Right lung (tissue), 5 donors: ENCODE measurements around the gene SOX13. TPM values are rescaled to one million over a fixed set of nuclear protein-coding genes. Genes with fewer than 3 reads are reported as not detected.
A peak's percentile ranks its signal among the peaks of the same experiment; 100 is the strongest.
"Not testable (repeated sequence)": the region's sequence is repeated elsewhere in the genome, so short reads cannot be mapped to it uniquely, and the experiment has no call there.

Source experiments
- DNase-seq, 2 donors: peaks; one replicate each; pipeline ENCODE4 v3.0.0-alpha.2; 2013
- polyA plus RNA-seq, 5 donors: library from polyadenylated mRNA; unstranded; fragments of 120-200 nt; gene quantifications; one replicate each; pipeline versions ENCODE4 v1.2.1 to v1.2.3, GENCODE V29; 2013; ENCODE audit warnings: inconsistent platforms in 1 of 5, low replicate concordance in 1 of 5; ENCODE audit not compliant: insufficient read length in 5 of 5, insufficient read depth in 1 of 5

The SOX13 gene
- polyA plus RNA-seq, 5 donors = 41.0 to 58.0 (median 51.8) TPM

DNA sequence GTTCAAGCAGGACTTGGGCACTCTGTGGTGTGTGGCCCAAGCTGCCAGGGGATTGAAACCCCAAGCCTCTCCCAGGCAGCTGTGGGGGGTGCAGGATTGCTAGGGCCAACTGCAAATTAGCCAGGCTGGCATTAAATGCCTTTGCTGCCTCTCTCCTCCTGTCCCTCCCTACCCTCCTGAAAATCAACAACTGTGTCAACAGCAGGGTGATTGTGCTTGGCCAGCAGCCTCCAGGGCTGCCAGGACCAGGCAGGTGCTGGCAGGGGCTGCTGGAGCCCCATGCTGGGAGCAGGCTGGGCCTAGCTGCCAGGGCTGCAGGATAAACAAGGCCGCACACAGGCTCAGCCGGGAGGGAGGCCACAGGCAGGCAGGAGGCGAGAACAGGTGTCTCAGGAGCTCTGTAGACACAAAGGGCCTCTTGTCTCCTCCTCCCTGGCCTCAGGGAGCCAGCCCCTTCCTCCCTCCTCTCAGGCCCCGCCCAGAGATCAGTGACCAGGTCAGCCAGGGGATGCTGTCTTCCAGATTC, 11.4 kb downstream of the SOX13 start:
- DNase-seq = peak in 1 of 2 donors; percentile 57

DNA sequence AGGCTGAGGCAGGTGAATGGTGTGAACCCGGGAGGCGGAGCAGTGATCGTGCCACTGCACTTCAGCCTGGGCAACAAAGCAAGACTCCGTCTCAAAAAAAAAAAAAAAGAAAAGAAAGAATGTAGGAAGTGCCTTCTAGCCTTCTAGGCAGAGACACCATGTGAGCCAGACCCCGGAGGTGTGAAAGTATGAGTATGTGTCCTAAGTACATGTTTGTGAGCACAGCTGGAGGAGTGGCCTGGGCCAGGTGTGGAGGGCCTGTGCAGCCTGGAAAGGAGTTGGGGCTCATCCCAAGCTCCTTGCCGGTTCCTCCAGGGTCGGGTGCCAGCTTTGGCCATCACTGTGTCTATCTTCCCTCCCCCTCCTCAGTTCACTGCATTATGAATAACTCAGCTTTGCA, 13.0 kb downstream of the SOX13 start:
- DNase-seq = no peak

DNA sequence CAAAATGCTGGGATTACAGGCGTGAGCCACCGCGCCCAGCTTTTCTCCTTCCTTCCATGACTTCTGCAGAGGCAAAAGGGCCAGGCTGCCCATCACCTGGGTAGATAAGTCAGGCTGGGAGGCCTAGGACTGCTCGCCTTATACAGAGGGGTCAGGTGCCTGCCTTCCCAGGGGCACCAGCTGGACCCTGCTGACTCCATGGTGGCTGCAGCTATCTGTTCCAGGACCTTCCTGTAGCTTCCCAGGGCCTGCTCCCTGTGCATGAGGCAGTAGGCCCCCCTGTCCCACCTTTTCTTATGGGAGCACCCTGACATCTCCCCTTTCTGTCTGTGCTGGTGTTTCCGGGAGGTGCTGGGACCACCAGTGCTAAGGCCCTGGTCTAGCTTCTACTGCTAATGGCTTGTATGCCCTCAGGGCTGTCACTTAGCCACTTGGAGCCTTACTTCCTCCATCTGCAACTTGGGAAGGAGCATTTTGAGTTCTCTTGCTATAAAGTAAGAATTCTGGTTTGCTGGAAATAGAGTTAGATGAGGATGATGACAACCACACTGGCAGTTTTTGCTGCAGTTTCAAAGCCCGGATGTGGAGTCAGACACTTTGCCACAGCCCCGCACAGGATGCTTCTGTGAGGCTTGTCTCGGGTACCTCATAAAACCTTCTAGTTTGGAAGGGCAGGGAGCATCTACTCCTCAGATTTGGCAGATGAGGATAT, 14.4 kb downstream of the SOX13 start:
- no peak for DNase-seq

DNA sequence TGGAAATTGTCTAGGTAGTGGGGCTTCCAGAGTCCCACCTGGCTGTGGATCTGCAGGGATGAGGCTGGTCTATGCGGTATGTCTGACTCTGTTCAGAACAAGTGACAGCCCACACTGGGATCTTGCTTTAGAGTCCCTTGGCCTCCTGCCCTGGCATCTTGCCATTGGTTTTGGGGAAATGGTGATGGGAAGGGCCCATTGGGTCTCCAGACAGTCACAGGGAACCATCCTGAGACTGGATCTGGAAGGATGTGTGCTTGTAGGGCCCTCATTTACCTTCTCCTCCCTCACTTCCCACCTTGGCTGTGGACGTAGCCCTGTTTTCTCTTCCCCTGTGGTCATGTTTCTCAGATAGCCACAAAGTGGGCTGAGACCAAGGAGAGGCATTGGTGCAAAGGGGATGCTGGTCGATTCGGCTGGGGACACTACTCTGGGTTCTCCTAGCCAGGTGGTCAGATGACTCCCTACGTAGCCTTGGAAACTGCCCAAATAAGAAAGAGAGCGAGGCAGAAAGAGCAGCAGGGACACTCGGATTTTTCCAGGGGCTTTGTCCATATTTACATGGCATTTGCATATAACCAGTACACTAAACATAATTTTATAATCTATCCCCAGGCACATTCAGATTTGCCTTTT, 15.1 kb downstream of the SOX13 start:
- DNase-seq = no peak

DNA sequence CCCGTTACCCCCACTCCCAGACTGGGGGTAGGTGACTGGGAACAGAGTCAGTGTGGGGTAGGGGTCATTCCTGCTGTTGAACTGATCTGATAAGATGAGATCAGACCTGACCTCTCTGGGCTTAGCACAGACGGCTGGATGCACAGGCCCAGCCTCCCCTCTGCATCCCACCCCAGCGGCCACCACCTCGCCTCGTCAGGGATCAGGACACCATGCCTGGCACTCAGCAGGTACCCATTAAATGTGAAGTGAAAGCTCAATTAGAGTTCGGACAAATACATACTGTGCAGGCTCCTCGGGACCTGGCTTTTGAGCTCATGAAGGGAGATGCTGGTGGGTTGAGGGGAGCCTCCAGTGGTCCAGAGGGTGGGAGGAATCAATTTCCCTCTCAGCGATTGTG, 15.7 kb downstream of the SOX13 start:
- DNase-seq = no peak

DNA sequence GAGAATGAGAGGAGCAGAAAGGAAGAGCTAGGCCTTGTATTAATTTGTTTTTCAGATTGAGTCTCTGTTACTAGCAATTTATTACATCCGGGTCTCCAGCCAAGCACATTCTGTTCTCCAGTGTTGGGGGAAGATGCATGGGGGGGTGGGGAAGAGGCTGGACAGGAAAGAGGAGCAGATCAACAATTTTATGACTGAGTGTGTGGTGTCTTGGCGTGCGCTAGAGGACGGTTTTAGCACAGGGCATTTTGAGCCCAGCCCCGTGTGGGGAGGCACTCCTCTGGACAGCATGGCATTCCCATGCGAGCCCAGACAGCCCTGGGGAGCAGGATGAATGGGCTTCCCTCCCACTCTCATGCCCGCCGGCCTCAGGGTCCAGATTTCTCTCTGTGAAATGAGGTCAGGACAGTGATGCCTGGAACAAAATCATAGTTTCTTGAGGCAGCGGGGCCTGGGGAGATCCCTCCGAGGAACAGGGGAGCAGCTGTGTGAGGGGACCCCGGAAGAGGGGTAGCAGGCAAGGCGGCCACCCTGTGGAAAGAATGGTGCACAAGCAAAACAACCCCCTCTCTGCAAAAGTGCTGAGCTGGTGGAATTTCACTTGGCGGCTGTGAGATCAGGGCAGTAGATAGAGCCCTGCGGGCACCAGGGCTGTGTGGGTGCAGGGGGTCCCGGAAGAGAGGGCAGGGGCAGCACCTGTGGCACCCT, 16.3 kb downstream of the SOX13 start:
- DNase-seq = no peak

DNA sequence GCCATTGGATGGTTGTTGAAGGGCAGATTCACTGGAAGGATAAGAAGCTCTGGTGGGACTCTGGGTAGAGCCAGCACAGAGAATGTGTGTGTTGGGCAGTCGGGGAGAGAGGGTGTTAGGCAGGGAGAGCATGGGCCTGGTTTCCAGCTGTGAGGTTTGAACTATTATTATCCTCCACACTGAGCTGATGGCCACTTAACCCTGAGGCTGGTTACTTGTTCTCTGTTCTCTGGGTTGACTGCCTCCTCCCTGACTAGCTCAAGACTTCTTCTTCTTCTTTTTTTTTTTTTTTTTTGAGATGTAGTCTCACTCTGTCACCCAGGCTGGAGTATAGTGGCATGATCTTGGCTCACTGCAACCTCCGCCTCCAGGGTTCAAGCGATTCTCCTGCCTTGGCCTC, 17.2 kb downstream of the SOX13 start:
- DNase-seq = not testable (repeated sequence)

DNA sequence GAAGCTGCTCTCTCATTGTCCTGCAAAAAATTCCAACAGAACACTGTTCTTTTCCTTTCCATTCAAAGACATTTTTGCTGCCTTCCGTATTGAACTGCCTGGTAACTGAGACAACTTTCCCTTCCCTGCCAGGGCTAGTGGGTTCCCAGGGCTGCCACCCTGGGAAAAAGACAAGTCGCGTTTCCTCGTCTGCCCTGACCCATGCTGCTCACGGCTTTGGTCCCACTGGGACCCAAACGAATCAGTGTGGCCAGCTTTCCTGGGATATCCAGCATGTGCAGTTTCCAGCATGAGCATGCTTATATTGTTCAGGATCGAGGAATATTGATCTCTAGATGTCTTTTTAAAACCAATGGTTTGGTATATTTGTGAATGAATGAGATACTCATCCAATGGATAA, 18.2 kb downstream of the SOX13 start:
- DNase-seq = no peak

DNA sequence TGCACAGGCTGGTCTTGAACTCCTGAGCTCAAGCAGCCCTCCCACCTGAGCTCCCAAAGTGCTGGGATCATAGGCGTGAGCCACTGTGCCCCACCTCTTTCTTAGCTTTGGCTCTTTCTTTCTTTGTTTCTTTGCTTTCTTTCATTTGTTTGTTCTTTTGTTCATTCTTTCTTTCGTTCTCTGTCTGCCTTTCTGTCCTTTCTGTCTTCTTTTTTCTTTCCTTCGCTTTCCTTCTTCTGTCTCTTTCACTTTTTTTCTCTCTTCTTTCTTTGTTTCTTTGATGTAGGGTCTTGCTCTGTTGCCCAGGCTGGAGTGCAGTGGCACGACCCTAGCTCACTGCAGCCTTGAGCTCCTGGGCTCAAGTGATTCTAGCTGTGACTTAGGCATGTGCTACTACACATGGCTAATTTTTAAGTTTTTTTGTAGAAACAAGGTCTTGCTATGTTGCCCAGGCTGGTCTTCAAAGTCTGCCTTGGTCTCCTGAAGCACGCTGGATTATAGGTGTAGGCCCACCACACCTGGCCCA, 18.9 kb downstream of the SOX13 start:
- DNase-seq = no peak

DNA sequence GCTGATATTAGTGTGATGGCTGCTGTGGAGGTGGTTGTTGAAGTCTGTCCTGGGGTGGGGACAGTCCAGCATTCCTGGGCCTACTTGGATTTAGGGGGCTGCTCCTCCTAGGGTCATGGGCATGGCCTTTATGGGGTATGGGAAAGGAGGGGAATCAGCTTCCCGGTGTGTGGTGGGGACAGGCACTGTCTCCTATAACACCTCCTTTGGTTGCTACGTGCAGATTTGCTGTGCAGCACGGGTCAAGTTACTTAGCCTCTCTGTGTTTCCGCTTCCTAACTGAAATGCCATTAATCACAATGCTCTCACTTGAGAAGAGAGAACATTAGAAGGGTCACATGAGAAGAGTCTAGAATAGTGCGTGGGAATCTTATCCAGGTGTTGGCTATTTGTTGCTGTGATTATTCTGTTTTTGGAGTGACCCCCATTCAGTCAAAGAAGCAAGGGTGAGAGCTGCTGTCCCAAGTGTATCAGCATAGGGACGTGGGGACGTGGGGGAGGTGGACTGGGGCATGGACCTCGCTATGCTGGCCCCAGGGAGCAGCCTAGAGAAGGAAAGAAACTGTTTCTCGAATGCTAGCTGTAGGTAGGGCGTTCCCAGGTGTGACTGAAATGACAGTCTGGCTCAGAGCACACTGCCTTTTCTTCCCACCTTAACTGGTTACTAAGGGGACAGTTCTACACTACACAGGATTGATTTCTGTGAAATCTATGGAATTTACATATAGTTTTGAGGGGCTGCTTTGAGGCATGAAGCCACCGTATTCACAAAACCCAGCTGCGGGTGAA, 19.9 kb downstream of the SOX13 start:
- DNase-seq = no peak

DNA sequence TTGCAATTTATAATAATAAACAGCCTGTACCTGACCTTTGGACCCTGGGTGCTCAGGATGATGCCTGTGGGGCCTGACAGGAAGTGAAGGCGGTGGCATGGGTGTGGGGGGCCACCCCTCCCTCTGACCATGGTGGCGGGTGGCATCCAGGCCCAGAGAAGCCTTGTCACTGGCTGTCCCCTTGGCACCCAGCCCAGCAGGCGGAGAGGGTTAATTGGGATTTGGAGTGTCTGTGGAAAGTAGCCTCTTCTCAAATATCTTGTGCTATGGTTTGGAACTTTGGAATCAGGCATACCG, 20.5 kb downstream of the SOX13 start:
- DNase-seq = no peak

DNA sequence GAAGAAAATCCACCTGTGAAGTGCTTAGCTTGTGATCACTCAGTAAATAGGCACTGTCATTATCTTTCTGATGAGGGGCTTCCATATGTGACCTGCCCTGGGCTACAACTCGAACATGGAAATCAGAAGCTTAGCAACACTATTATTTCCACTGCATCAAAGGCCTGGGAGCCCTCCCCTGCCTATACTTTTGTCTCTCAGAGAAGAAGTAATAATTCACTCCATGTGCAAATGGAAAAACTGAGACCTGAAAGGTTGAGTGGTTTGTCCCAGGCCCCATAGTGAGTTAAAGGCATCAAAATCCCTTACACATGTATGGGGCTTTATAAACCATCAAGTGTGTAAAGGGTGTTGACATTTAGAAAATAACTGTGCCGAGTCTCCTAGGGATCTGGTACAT, 20.9 kb downstream of the SOX13 start:
- DNase-seq = no peak

DNA sequence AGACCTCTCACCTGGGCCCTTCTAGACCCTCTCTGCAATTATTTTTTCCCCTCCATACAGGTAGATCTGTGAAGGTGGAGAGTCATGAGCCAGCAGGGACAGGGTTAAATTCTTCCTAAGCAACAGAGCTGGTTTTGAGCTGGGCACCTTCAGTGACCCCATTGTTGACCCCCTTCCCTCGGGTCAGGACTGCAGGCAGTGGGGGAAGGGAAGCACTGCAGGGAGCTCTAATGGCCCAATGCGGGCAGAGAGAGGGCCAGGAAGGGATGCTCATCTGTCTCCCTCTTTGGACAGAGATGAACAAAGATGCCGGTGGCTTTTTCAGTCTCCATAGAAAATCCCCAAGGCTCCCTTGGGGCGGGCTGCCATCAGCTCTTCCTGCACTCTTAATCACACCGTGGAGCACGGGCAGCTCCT, 21.4 kb downstream of the SOX13 start:
- no peak for DNase-seq

DNA sequence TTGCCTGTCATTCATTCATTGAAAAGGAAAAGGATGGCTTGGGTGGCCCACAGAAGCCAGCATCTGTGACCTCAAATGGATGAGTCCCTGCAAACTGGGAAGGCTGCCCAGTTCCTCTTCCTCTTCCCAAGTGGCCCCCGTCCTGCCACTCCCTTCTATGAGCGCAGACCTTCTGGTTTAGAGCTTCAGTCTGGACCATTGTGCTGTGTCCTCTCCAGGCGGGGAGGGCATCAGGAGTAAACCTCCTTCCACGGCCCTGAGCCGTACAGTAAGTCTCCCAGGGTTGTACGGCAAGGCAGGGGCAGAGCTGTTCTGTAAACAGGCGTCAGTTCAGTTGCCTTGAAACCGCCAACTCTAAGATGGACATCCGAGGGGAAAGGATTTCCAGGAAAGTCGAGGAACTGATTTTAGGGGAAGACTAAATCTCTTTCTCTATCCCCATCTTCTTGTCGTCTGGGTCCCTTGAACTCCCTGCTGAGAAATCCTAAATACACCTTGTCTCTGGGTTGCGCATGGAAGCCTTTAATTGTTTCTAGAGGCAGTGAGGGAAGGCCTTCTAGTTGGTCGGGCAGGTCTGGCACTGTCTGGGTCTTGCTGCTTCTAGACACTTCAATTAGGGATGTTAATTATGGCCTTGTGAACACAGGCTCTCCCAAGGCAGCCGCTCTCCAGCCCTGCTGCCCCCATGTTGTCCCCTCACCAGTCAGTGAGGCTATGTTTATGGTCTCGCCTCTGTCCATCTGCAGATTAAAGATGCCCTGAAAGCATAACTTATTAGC, 22.1 kb downstream of the SOX13 start:
- no peak for DNase-seq

DNA sequence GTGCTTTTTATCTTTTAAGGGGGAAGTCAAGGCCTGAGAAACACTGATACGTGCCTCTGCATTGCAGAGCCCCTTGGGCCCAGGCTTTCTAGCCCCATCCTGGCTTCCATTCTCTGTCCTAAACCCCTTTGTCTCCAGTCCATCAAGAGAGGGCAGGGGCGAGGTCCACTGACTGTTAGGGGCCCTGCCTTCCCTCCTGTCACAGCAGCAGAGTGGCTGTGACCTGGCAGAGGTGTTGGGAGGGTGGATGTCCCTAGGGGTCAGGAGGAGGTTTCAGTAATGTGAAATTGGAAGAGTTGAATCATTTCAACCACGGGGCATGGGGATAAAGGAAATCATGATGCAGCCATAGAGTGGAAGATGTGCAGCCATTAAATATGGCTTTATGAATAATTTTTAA, 24.0 kb downstream of the SOX13 start:
- no peak for DNase-seq

DNA sequence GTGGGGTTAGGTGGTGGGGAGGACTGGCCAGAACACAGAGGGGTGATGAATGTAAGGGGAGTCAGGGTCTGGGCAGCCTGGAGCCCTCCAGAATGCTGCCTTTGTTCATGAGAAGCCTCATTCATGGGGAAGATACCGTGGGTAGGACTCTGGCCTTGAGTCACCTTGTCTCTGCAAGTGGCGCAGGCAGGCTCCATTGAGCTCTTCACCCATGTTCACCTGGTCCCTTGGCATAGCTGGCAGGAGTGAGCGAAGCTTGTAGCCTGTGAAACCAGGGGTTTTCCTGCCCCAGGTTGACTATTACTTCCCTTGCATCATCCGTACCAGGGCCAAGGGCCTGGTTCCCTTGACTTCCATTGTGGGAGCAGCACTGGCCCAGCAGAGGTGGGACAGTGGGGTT, 25.8 kb downstream of the SOX13 start:
- no peak for DNase-seq

DNA sequence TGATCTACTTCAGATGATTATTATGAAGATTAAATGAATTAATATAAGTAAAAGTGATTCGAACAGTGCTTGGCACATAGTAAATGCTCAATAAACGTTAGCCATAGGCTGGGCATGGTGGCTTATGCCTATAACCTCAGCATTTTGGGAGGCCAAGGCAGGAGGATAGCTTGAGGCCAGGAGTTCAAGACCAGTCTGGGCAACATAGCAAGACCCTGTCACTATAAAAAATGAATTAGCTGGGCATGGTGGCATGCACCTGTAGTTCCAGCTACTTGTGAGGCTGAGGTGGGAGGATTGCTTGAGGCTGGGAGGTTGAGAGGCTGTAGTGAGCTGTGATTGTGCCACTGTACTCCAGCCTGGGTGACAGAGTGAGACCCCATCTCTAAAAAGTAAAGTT, 26.8 kb downstream of the SOX13 start:
- not testable (repeated sequence) for DNase-seq

DNA sequence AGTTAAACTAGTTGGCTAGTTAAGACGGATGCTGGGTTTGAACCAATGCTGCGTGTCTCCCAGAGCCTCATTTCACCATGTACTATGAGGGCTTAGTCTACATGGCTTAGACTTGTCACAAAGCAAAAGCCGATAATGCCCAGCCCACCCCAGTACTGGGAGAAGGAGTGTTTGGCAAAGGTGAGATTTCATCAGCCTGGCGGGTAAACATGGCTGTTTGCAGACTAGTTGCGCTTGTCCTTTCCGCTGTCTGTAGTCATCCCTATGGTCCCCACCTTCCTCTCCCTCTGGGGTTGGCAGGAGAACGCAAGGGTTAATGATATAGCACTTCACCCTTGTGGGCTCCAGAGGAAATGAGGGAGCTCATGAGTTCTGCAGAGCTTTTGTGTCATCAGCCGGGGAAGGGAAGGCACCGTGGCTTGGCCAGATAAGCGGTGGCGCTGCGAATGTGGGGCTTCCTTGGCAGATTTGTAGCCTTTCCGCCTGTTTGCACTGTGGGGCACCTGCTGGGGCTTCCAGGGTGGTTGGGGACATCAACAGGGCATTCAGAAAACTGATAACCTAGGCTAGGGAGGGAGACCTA, 29.2 kb downstream of the SOX13 start:
- no peak for DNase-seq

DNA sequence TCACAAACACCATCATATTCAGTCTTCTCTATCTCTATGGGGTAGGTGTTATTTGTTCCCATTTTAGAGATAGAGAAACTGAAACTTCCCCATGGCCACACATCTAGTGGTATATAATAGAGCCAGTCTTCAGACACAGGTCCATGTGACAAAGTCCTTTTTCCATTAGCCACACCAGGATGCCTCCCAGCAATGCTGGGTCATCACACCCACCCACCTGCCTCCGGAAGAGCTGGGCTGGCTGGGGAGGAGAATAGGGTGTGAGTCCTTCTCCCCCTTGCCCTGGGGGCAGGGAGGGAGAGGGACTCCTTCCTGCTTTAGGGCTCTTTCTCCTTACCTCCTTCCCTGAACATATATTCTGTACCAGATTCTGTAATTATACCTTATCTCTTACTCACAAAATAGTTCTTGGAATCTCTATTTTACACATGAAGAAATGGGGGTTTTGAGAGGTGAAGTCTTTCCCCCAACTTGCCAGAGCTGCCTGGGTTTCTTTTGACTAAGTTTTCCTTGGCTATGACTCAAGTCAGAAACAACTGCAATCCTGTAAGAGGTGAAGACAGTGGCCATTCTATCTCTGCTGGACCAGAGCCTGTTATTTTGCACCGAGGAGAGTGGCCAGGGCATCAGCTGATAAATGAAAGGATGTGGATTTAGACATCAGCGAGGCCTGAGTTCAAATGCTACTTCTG, 30.0 kb downstream of the SOX13 start:
- DNase-seq = no peak

DNA sequence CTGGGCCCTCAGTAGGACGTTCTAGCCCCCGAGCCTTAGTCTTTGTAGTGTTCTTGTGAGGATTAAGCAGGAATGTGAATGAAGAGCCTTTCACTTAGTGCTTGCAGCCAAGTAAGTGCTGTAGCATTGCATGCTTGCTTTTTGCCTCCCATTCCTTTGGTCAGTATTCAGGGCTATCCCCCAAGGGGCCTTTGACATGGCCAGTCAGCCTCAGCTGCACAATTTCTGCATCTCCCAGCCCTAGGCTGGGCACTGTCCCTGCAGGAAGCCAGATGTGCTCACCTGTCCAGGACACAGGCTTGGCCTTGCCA, 30.5 kb downstream of the SOX13 start:
- no peak for DNase-seq
